Activated naive CD8-positive, alpha-beta T cell treated with anti-CD3 and anti-CD28 coated beads, Interleukin-2, amount 10 ng/mL, durations not matched to agents 7 days and 5 days (primary cell): Measurements from ENCODE around the gene TDP2. TPM values are rescaled to one million over a fixed set of nuclear protein-coding genes. Genes with fewer than 3 reads are reported as not detected.
A peak's percentile ranks its signal among the peaks of the same experiment; 100 is the strongest.
"Not testable (repeated sequence)": the region's sequence is repeated elsewhere in the genome, so short reads cannot be mapped to it uniquely, and the experiment has no call there.

Source experiments
- ATAC-seq: fragments of 150-1000 bp; cut with Tn5 transposase; one replicate; pipeline ENCODE4 v1.10.0; 2021; ENCODE audit warnings: low read depth, moderate library complexity
- POLR2A ChIA-PET: fragments of 350-600 bp; sonication (Branson Sonifier 250); formaldehyde crosslinking; loops from one replicate; lab custom pipeline; 2021; ENCODE audit warnings: antibody characterized with exemption; lab: Charles Lee
- DNase-seq: peaks from one replicate; pipeline ENCODE4 v3.0.0; 2021
- H3K27ac Mint-ChIP-seq: one replicate; pipeline ENCODE4 v1.8.0; 2022; ENCODE audit warnings: mild to moderate bottlenecking, mixed read lengths
- H3K27me3 Mint-ChIP-seq: one replicate; pipeline ENCODE4 v1.8.0; 2022; ENCODE audit warnings: mild to moderate bottlenecking, moderate library complexity, mixed read lengths
- H3K36me3 Mint-ChIP-seq: one replicate; pipeline ENCODE4 v1.8.0; 2021; ENCODE audit warnings: mild to moderate bottlenecking, mixed read lengths
- H3K4me1 Mint-ChIP-seq: one replicate; pipeline ENCODE4 v1.8.0; 2021; ENCODE audit warnings: mixed read lengths
- H3K4me3 Mint-ChIP-seq: one replicate; pipeline ENCODE4 v1.8.0; 2022; ENCODE audit warnings: mild to moderate bottlenecking, moderate library complexity, mixed read lengths
- H3K9me3 Mint-ChIP-seq: one replicate; pipeline ENCODE4 v1.8.0; 2021; ENCODE audit warnings: mixed read lengths
- total RNA-seq, 2 experiments: library from RNA; stranded (reverse); gene quantifications; one replicate each; pipeline ENCODE4 v1.2.3, GENCODE V29; 2021

Gene TDP2
- total RNA-seq, 2 experiments from 2014 or later, result 48.9 to 54.5 TPM

DNA sequence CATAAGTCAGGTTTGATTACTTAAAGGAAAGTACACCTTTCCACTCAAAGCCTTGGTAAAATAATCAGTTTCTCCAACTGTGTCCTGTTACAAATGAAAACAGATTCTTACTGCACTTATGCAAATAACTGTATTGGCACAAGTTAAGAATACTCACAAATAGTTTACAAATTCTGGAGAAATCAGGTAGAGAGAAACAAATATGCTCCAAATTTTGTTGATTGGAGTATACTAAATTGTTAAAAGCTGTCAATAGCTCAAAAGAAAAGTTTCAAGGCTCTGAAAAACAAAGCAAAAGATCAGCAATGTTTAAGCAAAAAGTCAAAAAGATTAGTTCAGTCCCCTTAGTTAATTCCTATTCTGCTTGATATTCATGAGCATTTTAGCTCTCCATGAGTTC is 3.8 kb upstream of the TDP2 start:
- H3K4me1 Mint-ChIP-seq, result peaks cover 21% of the 10 kb centered on the region
- H3K4me3 Mint-ChIP-seq, result not testable (repeated sequence)
- H3K36me3 Mint-ChIP-seq, result peaks cover 34% of the 10 kb centered on the region

DNA sequence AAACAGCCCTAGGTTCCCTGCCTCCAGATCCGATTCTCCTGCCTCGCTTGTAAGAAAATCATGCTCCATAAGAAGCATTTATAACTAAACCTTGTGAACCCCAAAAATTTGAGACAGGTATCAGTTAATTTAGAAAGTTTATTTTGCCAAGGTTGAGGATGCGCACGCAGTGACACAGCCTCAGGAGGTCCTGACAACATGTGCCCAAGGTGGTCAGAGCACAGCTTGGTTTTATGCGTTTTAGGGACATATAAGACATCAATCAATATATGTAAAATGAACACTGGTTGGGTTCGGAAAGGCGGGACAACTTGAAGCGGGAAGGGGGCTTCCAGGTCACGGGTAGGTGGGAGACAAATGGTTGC is 2.3 kb upstream of the TDP2 start:
- Mint-ChIP-seq H3K36me3 (peaks cover 30% of the 10 kb centered on the region), H3K27ac (no peak overlapping the region), H3K9me3 (peaks cover 14% of the 10 kb centered on the region), H3K4me3 (peak overlapping the region; percentile 7), H3K27me3 (no peaks in the 10 kb centered on the region), H3K4me1 (peaks cover 32% of the 10 kb centered on the region)
- ATAC-seq (no peak), DNase-seq (no peak)
- POLR2A ChIA-PET, result no interaction called here

More for the DNA sequence above, 3.8 kb upstream of the TDP2 start:
- ATAC-seq, POLR2A ChIA-PET, H3K27ac Mint-ChIP-seq, DNase-seq, H3K27me3 Mint-ChIP-seq: not testable (repeated sequence)
- H3K9me3 Mint-ChIP-seq, result peaks cover 17% of the 10 kb centered on the region

DNA sequence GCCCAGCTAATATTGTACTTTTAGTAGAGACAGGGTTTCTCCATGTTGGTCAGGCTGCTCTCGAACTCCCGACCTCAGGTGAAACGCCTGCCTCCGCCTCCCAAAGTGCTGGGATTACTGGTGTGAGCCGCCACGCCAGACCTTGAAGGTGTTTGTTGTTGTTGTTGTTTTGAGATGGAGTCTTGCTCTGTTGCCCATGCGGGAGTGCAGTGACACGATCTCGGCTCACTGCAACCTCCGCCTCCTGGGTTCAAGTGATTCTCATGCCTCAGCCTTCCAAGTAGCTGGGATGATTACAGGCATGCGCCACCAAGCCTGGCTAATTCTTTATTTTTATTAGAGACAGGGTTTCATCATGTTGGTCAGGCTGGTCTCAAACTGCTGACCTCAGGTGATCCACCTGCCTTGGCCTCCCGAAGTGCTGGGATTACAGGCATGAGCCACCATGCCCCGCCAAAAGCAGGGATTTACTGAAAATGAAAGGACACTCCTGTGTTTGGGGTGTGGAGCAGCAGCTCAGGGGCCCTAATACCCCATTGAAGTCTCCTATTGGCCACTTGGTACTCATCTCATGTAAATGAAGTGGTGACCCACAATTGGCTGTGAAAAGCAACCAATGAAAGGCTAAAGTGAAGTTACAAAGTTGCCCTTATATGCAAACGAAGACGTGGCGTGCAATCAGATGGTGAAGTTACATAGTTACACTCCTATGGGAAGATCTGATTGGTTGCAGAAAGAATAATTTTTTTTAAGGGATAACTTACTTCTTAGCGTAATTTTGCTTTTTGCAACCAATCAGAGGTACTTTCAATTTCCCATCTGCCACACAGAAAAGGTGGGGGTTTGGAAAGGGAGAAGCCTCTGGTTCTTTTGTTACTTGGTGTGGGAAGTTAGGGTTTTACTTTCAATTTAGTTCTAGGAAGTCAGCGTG is 1.6 kb upstream of the TDP2 start:
- POLR2A ChIA-PET, H3K27ac Mint-ChIP-seq, ATAC-seq, H3K27me3 Mint-ChIP-seq, DNase-seq: not testable (repeated sequence)
- Mint-ChIP-seq H3K4me1 (peaks cover 36% of the 10 kb centered on the region), H3K9me3 (peaks cover 11% of the 10 kb centered on the region), H3K4me3 (peak overlapping the region; percentile 97), H3K36me3 (peaks cover 28% of the 10 kb centered on the region)

DNA sequence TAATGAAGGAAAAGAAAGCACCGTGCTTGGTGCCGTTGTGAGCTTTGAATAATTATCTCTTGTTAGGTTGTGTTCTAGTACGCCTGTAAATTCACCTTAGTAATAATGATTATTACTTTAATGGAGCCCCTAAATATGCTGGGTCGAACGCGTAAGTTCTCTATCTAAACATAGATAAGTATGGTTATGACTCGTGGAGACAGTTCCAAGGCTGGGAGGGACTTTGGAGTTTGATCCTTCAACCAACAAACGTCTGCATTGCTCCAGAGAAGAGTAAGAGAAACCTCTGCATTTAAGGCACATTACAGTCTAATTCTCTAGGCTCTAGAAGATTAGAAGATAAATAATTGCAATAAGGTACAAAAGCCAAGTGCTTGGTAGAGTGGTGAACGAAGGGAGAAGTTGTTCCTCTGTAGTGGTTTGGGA is 692 bp upstream of the TDP2 start:
- DNase-seq (no peak), ATAC-seq (no peak)
- Mint-ChIP-seq H3K27ac (peak overlapping the region; percentile 97), H3K4me3 (peak overlapping the region; percentile 97), H3K4me1 (peaks cover 36% of the 10 kb centered on the region), H3K9me3 (peaks cover 9% of the 10 kb centered on the region), H3K36me3 (peaks cover 34% of the 10 kb centered on the region), H3K27me3 (no peaks in the 10 kb centered on the region)
- POLR2A ChIA-PET, result interaction anchor here (0.9 to 3.1 kb wide), 7 partner anchors 12 to 173 kb away, joined by 3 to 18 read pairs (median 5); partner anchors contain the start of genes ALDH5A1 and C6orf62

DNA sequence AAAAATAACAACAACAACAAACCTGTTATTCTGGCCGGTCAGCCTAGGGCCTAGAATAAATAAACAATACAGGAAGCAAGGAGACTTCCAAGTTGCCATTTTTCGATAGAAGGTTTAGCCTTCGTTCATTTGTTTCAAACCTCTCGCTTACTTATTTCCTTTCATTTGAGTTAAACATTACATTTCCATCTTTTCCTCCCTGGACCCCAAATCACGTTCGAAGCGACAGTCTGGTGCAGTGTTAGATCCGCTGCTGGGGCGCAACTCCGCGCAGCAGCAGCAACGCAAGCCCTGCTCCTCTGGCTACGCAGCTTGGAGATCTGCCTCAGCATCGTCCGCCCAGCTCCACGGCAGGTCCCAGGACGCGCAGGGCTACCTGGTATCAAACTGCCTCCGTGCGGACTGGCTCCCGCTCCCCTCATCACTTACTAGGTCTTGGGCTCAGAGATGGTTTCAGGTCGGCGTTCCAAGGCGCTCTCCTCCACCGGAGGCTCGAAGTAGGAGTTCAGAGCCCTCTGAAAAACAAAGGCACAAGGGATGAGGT is 530 bp downstream of the TDP2 start:
- Mint-ChIP-seq H3K4me1 (peaks cover 38% of the 10 kb centered on the region), H3K4me3 (peak overlapping the region; percentile 97), H3K9me3 (peaks cover 7% of the 10 kb centered on the region), H3K36me3 (peaks cover 37% of the 10 kb centered on the region), H3K27ac (peak overlapping the region; percentile 97), H3K27me3 (no peaks in the 10 kb centered on the region)
- DNase-seq (no peak), ATAC-seq (peak; percentile 39)
- POLR2A ChIA-PET, result interaction anchor here (0.6 to 3.1 kb wide), 13 partner anchors 11 to 172 kb away, joined by 3 to 18 read pairs (median 4); partner anchors contain the start of genes ALDH5A1, C6orf62, GMNN and KIAA0319

DNA sequence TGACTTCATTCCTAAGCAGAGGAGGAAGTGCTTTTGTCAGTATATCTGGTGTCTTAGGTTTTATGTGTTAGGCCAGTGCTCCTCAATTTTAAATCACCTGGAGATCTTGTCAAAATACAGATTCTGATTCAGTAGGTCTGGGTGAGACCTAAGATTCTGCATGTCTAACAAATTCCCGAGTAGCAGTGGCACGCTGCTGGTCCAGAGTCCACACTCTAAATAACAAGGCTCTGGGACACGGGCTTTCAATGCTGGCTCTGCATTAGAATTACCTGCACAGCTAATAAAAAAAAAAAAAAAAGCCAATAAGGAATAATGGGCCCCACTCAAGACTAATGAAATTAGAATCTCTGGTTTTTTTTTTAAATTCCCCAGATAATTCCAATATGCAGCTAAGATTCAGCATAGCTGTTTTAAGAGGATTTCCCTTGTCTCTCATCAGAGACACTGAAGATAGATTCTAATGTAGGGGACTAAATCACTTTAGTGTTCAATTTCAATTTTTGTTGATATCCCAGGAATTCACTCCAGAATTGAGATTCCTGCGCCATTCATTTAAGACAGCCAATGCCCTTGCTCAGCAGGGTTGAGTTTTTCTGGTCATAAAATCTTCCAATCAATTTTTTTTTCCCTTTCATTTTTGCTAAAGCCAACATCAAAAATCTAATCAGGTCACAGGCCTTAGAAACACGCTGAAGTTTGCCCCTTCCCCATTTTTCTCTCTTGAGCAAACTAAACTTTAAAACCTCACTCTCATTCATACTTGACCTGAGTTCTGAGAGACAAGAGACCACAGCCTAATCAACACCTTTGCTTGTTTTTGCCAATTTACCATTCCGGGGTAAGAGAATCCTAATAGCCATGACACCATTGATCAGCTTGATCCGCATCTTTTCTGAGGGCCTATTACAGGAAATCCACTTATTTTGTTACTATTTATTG is 2.4 kb downstream of the TDP2 start:
- Mint-ChIP-seq H3K4me3 (peak overlapping the region; percentile 97), H3K27me3 (no peaks in the 10 kb centered on the region), H3K36me3 (peaks cover 31% of the 10 kb centered on the region), H3K4me1 (peaks cover 38% of the 10 kb centered on the region), H3K27ac (no peak overlapping the region), H3K9me3 (no peaks in the 10 kb centered on the region)
- POLR2A ChIA-PET, result interaction anchor here (1.1 to 3.1 kb wide), 2 partner anchors 19 to 54 kb away, joined by 3 to 18 read pairs; partner anchors contain the start of genes C6orf62 and KIAA0319
- ATAC-seq, result no peak
- DNase-seq, result no peak

DNA sequence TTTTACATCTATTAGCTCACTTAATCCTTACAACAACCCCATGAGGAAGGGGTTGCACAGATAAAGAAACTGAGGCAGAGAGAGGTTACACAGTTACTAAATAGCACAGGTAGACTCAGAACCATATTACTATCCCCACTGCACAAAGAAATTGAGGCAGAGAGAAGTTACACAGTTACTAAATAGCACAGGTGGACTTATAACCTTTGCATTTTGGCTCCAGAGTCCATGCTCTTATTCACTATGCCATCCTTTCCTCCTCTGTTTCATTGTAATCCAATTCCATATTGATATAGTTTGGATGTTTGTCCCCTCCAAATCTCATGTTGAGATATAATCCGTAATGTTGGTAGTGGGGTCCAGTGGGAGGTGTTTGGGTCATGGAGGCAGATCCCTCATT is 3.5 kb downstream of the TDP2 start:
- no peaks in the 10 kb centered on the region for H3K9me3 Mint-ChIP-seq
- H3K36me3 Mint-ChIP-seq, result peaks cover 28% of the 10 kb centered on the region
- no peak overlapping the region for H3K4me3 Mint-ChIP-seq

DNA sequence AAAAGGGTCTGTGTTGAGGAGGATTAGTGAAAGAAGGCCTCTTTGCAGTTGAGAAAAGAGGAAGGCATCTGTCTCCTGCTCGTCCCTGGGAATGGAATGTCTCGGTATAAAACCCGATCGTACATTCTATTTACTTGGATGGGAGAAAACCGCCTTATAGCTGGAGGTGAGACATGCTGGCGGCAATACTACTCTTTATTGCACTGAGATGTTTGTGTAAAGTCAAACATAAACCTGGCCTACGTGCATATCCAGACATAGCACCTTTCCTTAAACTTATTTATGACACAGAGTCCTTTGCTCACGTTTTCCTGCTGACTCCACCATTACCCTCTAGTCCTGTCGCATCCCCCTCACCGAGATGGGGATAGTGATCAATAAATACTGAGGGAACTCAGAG is 4.5 kb downstream of the TDP2 start:
- POLR2A ChIA-PET, result no interaction called here
- no peaks in the 10 kb centered on the region for H3K9me3 Mint-ChIP-seq
- H3K4me3 Mint-ChIP-seq, result no peak overlapping the region

More for the DNA sequence above, 3.5 kb downstream of the TDP2 start:
- H3K4me1 Mint-ChIP-seq, result peaks cover 29% of the 10 kb centered on the region
- no peak for DNase-seq
- POLR2A ChIA-PET, result no interaction called here
- no peak for ATAC-seq
- no peak overlapping the region for H3K27ac Mint-ChIP-seq
- H3K27me3 Mint-ChIP-seq, result no peaks in the 10 kb centered on the region

DNA sequence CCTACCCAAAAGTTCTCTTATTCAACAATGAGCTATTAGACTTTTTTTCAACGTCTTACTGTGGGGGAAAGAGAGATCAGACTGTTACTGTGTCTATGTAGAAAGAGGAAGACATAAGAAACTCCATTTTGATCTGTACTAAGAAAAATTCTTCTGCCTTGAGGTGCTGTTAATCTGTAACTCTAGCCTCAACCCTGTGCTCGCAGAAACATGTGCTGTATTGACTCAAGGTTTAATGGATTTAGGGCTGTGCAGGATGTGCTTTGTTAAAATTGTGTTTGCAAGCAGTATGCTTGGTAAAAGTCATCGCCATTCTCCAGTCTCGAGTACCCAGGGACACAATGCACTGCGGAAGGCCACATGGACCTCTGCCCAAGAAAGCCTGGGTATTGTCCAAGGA is 4.9 kb downstream of the TDP2 start:
- H3K4me1 Mint-ChIP-seq, result peaks cover 22% of the 10 kb centered on the region
- H3K36me3 Mint-ChIP-seq, result peaks cover 32% of the 10 kb centered on the region
- POLR2A ChIA-PET, result interaction anchor here (0.6 kb wide), 1 partner anchor 57 kb away, joined by 6 read pairs; the partner anchor contains the start of gene C6orf62

More for the DNA sequence above, 4.5 kb downstream of the TDP2 start:
- H3K27me3 Mint-ChIP-seq, result no peaks in the 10 kb centered on the region
- ATAC-seq (no peak), DNase-seq (no peak)
- peaks cover 22% of the 10 kb centered on the region for H3K4me1 Mint-ChIP-seq
- H3K36me3 Mint-ChIP-seq, result peaks cover 32% of the 10 kb centered on the region
- no peak overlapping the region for H3K27ac Mint-ChIP-seq

DNA sequence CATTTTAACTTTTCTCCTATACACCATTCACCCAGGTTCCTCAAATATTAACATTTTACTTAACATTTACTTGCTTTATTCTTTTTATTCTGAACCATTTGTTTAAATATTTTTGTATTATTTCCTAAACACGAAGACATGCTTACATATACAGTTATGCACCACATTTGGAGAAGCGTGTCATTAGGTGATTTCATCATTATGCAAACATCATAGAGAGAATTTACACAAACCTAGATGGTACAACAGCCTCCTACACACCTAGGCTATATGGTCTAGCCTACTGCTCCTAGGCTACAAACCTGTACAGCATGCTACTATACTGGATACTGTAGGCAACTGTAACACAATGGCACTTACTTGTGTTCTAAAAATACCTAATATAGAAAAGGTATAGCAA is 6.6 kb downstream of the TDP2 start:
- no peak for ATAC-seq
- Mint-ChIP-seq H3K4me3 (no peak overlapping the region), H3K27me3 (no peaks in the 10 kb centered on the region), H3K27ac (no peak overlapping the region), H3K36me3 (peaks cover 39% of the 10 kb centered on the region), H3K9me3 (no peaks in the 10 kb centered on the region), H3K4me1 (peaks cover 25% of the 10 kb centered on the region)
- no peak for DNase-seq
- POLR2A ChIA-PET, result no interaction called here

More for the DNA sequence above, 4.9 kb downstream of the TDP2 start:
- not testable (repeated sequence) for H3K9me3 Mint-ChIP-seq, H3K4me3 Mint-ChIP-seq, H3K27ac Mint-ChIP-seq, DNase-seq, ATAC-seq, H3K27me3 Mint-ChIP-seq

DNA sequence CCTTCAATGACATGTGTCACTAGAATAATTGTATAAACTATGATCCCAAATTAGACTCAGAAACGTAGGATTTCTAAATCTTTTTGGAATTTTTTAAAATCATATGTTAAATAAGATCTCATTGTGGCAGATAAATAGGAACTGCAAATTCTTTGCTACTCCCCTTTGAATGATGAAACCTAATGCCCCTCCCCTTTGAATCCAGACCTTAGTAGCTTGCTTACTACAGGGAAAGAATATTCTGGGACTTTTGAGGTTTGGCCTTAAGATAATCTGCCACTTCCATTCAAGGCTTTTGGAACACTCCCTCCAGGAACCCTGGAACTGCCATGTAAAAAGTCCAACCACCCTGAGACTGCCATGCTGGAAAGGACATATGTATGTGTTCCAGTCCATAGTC is 7.1 kb downstream of the TDP2 start:
- Mint-ChIP-seq H3K27me3 (no peaks in the 10 kb centered on the region), H3K4me1 (peaks cover 22% of the 10 kb centered on the region), H3K36me3 (peaks cover 36% of the 10 kb centered on the region), H3K4me3 (no peak overlapping the region), H3K27ac (no peak overlapping the region), H3K9me3 (no peaks in the 10 kb centered on the region)
- DNase-seq, result no peak
- ATAC-seq, result no peak
- POLR2A ChIA-PET, result no interaction called here

DNA sequence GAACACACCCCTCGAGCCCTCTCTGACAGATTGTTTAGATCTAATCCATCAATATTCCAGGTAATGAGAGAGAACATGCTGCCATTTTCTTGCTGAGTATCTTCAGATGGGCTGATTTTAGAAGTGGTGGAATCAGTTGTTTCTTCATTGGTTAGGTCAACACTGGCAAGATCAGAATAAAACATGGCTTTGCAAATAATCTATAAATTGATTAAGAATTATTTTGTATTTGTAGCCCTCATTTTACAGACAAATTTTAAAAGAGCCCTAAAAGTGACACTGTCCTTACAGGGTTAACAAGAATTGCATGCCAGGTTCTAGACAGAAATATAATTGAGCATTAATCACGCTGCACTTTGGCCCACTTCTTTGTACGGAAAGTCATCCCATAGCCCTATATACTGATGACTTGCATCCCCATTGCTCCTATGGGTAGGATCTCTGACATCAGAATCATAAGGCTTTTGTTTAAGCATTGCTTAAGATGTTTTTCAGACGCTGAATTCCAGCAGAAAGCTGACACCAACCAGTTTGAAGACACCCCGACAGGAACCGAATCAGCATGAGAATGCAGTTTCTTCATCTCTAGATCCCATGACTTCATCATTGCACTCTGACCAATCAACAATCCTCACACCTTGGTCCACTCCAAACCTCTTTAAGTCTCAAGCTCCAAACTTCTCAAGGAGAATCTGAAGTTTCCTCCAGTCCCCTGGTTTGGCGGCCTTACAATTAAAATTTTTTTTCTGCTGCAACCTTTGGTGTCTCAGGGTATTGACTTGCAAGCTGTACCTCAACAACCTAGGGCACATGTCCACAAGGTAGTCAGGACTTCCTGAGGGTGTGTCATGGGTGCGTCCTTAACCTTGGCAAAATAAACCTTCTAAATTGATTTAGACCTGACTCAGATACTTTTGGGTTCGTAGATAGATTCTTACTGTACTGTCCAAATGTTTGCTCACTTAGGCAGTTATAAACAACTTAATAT is 7.8 kb downstream of the TDP2 start:
- DNase-seq (no peak), ATAC-seq (no peak)
- Mint-ChIP-seq H3K27me3 (no peaks in the 10 kb centered on the region), H3K36me3 (peaks cover 37% of the 10 kb centered on the region), H3K4me1 (peaks cover 20% of the 10 kb centered on the region), H3K4me3 (no peak overlapping the region), H3K9me3 (no peaks in the 10 kb centered on the region), H3K27ac (no peak overlapping the region)
- POLR2A ChIA-PET, result no interaction called here
